Stimulated activated CD4-positive, alpha-beta T cell treated with anti-CD3 and anti-CD28 coated beads, Interleukin-15, amount 100 ng/mL, for 48 hours (primary cell): Measurements from ENCODE around the gene PLLP.
"Not testable (repeated sequence)": the region's sequence is repeated elsewhere in the genome, so short reads cannot be mapped to it uniquely, and the experiment has no call there.

ENCODE experiments used
- DNase-seq, 2 donors: peaks; one replicate each; pipeline ENCODE4 v3.0.0-alpha.2; 2020; ENCODE audit warnings: low read depth in 2 of 2

The PLLP gene

DNA sequence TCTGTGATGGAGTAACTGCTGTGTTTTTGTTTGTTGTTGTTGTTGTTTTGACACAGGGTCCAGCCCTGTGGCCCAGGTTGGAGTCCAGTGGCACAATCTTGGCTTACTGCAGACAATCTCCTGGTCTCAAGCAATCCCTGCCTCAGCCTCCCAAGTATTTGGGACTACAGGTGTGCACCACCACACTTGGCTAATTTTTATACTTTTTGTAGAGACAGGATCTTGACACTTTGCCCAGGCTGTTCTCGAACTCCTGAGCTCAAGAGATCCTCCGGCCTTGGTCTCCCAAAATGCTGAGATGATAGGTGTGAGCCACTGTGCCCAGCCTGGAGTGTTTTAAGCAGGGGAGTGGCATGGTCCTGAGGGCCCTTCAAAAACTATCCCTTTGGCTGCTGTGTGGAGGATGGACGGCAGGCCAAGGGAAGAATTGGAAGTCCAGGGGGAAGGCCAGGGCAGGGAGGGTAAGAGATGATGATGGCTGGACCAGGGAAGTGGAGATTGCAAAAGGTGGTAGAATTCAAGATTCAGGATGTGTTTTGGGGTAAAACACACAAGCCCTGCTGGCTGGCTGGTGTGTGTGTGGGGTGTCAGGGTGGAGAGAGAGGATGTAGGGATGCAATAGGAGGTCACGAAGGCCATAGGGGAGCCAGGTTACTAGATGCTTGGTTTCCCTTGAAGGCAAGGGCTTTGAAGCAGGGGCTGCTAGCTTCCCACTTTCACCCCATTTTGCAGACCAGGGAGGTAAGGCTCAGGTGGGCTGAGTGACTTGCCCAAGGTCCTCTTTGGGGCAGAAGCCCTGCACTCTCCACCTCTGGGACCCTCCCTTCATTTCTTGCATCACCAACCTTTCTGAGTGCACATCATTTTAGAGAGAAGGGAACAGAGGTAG lies 18.8 kb upstream of the PLLP start:
- no peak for DNase-seq

DNA sequence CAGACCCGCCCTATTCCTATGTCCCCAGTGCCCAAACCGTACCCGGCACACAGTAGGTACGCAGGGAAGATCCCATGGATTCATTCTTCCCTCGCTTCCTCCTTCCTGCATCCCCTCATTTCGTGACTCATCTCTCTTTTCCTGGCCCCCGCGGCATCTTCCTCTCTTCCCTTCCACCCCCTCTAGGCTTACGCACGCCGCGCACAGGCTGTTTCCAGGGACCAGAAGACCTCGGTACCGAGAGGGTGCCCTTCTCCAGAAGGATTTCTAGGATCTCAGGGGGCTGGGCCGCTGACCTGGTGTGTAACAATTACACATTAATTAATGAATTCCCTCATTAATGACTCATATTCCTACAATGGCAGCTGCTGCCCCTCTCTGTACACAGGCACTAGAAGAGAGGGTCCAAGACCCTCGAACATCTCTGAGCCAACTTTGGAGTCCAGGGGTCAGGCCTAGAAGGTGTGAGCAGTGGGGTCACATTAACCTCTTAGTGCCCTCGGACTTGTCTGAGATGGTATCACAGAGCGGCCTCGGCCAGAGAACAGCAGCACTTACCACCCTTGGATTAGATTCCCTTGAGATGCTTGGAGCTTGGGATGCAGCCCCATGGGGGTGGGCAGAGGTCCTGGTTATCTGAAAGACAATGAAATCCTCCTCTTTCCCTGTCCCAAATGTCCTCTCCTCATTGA lies 16.8 kb upstream of the PLLP start:
- DNase-seq, result no peak

DNA sequence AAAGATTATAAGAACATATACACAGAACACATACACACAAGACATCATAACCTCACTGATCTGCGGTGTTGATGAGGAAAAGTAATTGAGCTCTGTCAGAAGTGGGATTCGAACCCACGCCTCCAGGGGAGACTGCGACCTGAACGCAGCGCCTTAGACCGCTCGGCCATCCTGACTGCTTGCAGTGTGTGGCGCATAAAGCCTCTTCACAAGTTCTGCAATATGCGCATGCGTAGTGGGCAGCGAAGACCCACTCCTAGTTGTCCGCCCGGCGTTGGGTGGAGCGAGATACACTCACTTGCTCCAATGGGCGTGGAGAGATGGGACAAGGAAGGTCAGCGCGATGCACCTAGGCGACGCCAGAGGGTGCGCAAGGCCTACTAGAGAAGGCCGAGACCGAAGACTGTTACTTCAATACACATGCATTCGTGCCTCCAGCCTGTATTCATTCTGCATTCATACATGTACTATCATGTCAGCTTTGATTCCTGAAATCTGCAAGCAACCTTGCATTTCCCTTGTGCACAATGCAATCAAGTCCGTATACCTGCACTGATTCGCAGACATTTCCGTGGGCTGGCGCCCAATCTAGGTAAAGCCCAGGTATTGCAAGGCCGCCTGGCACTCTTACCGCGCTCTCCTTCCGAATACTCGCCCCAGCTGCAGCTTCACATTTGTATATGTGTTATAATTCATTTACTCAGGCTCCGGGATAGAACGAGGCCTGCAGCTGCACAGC lies 16.1 kb upstream of the PLLP start:
- DNase-seq, result peak; percentile 97 to 99

DNA sequence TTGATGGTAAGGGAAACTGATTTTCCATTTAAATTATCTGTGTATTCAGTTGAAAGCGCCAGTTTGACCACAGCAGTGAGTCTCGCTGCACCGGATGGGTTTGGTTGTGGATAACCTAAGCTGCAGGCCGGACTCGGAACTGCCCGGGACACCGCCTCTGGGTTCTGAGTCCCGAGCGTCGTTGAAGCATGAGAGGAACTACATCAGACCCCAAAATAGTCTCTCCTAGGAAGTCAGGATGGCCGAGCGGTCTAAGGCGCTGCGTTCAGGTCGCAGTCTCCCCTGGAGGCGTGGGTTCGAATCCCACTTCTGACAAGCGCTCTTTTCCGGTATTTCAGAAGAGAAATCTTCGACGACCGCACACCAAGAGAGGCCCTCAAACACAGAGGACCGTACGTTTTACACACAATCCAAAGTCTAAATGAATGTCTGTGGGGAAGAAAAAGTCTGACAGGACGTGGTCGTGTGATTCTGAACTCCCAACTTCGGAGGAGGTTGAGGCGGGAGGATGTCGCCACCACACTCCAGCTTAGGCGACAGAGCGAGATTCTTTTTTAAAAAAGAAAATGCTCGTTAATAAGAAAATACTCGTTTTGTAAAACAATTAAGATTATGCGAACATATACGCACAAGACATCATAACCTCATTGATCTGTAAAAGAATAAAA lies 15.4 kb upstream of the PLLP start:
- DNase-seq, result peak; percentile 72 to 83

DNA sequence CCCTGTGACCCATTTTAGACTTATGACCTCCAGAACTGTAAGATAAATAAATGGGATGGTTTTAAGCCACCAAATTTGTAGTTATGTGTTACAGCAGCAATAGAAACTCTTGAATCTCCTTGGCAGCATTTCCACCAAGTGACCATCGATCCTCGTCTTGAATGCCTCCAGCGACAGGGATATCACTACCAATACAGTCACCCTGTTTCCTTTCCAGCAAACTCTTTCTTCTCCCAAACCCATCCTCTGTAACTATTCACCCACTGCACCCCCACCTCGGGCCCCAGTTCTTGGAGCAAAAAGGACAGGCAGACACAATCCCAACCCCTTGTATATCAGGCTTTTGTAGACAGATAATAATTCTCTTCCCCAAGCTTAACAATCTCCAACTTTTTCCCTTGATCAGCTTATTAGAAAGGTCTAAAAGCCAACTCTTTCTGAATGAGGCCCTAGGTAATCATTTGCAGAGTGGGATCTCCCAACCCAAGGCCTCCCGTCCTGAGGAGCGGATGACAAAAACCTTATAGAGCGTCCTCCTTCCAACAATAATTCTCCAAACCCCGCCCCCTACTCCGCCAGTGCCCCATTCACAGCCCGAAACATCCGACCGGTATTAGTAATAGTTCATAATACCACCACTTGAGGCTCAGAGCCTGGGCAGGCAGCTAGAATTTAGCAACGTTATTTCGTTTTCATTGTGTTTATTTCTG lies 14.7 kb upstream of the PLLP start:
- DNase-seq, result no peak

DNA sequence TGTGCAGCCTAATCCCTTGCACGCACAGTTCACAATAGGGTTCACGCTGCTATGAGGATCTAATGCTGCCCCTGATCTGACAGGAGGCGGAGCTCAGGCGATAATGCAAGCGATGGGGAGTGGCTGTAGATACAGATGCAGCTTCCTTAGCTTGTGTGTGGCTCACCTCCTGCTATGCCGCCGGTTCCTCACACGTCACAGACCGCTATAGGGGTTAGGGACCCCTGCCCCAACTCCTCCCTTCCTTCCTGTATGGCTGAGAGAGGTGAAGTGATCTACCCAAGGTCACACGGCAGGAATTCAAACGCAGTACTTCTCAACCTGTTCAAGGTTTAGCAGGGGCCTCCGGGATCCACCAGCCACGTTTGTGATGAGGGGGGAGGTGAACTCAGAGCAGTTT lies 13.4 kb upstream of the PLLP start:
- DNase-seq, result no peak

DNA sequence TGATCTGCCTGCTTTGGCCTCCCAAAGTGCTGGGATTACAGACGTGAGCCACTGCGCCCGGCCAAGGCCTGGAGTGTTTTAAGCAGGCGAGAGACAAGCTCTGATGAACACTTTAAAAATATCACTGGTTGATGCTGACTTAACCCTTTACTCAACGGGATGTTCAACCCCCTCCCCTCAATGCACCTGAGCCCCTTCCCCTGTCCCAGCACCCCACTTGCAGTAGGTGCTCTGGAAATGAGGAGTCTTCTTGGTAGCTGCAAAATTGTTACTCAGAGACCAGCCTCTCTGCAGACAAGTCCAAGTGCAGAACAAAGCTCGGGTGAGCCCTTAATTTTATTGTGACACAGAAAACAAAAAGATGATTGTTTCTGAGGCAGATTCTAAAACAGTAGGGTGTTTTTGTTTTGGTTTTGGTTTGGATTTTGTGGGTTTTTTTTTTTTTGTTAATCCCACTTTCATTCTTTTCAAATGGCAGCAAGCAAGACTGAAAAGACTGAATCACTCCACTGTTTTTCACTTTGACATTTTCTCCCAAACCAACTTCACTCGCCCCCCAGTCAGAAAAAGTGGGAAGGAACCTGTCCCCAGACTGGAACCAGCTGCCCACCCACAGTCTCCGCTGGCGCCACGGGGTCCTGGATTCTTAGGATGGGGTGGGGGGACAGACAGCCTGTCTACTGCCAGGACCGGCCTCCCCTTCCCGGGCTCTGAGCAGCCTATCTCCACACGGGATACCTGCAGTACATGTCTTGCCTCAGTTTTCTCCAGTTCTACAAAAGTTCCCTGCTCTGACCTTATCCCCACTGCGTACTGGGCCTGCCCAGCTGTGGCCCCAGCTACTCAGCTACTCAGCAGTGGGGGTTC lies 5.2 kb upstream of the PLLP start:
- no peak for DNase-seq

DNA sequence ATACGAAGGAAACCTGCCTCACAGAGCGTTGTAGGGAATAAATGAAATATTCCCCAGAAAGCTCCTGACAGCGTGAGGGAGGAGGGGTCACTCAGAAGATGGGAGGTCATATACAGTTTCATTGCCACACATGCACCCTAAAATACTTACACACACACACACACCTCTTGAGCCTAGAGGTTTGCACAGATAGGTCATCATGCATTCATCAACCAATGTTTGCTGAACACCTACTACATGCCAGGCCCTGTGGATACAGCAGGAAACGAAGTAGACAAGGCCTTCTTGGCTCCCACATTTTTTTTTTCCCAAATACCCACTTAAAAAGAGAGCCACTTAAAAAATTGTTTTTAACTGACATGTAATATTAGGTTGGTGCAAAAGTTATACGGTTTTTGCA lies 907 bp upstream of the PLLP start:
- DNase-seq, result no peak

DNA sequence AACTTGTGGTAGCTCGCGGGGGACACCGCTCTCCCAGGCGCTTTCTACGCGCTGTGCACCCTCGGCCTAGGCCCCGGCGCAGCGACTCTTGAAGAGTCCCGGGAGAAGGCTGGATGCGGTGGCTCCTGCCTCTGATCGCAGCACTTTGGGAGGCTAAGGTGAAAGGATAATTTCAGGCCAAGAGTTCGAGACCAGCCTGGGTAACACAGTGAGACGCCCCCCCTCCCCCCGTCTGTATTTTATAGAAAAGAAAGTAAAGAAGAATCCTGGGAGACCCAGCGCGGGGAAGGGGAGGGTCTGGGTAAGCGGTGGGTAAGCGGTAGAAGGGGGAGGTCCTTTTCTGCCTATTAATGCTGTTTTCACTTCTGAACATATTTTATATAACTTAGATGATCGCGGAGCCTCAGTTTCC lies 486 bp upstream of the PLLP start:
- DNase-seq, result no peak

DNA sequence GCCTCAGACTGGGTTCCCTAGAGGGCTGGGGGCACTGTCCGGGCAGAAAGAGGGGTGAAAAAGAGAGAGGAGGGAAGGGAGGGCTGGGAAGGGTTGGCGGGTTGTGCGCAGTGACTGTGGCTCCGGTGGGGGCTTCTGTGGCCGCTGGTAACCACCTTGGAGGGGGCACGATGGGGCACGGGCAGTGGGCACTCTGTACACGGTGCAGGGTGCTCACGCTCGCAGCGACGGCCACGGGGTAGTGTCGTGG lies 588 bp downstream of the PLLP start:
- DNase-seq, result no peak

DNA sequence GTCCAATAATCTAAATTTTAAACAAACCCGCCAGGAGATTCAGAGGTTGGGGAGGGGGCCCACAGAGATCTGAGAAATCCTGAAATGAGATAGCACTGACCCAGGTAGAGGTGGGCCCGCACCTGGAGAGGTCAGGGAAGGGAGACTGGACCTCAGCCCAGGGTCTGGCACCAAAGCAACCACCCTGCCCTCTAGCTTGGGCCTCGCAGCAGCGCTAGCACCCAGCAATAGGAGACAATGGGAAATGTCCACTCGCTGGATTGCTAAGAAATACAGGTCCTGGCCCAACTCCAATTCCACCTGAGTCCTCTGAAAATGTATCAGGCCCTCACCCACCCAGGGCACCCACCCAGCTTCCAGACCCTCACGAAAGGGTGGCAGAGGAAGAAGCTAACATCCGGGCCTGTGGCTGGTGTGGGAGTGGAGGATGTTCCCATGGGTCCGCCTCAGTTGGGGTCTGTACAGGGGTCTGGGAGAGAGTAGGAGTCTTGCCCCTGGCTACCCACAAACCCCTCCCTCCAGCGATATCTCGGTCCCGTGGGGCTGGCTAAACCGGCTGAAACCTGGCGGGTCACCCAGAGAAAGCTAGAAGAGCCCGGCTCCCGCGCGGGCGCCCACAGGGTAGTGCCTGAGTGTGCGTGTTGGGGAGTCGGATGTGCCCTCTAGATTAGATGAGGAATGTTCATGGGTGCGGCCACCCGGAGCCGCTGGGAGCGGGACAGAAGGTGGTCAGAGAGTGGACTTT lies 1.1 kb downstream of the PLLP start:
- DNase-seq, result no peak

DNA sequence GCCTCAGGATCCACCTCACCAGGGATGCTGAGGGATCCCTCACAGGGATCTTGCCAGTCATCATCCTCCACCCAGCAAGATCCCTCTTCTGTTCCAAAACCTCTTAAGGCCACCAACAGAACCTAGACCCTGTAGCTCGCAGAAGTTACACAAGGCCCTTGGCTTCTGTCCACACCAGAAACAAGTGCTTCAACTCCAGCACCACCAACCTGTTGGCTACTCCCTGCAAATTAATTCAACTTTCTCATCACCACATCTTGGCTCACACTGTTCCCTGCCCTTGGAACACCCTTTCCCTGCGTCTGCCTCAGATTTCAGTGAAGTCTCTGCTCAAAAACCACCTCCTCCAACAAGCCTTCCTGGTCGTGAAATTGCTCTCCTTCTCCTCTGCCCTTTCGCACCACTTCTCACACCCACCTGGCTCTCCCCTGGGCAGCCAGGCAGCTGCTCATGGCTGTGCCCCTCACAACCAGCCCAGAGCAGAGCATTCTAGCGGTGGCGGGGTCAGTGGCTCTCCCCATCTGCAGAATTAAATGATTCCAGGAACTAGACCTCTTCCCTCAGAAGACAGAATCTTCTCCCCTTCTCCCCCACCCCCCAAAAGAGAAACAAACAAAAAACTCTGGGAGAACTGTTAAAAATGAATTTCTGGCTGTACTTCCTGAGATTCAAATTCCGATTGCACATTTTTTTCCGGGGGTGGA lies 1.8 kb downstream of the PLLP start:
- DNase-seq, result no peak

DNA sequence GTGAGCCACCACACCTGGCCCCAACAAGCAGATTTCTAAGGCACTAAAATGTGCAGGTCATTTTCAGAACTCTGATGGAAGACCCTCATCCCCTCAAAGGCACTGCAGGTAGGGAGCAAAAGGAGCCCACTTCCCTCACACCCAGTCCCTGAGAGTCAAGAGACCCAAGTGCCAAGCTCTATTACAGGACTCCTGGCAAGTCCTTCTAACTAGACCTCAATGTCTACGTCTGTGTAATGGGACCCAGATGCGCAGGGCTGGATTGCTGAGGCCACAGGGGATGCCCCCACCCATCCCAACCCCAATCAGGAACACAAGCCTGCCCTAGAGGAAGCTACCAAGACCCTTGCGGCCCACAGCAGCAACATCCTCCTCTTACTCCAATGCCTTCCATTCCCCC lies 2.7 kb downstream of the PLLP start:
- no peak for DNase-seq

DNA sequence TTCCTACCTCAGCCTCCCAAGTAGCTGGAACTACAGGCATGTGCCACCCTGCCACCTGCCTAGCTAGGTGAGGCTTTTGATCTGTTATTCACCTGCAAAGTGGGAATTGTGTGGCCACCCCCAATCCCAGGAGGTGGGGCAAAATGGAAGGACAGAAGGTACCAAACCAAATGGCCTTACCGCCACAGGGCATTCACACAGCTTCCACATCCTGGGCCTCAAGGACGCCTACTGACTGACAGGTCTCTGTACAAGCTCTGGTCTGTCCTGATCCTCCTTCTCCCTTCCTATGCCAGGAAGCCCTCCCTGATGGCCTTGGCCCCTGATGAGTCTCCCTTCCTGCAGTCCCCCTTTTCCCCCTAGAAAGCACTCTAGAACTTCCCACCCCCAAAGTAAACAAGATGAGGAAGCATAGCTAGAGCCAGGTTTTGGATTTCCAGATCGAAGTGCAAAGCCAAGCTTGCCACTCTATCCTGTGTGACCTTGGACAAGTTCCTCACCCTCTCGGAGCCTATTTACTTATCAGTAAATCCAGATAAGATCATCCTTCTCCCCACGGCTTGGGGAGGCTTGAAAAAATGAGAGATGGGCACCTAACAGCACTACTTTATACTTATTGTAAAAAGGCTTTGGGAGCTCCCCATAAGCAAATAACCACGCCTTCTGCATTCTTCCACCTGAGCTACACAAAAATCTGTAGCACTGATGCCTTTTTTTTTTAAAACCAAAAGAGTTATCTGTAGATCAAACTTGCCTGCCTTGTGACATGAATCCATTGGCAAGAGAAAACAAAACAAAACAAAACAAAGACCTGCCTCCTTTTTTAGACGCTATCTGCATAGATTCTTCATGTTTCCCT lies 4.5 kb downstream of the PLLP start:
- DNase-seq, result no peak

DNA sequence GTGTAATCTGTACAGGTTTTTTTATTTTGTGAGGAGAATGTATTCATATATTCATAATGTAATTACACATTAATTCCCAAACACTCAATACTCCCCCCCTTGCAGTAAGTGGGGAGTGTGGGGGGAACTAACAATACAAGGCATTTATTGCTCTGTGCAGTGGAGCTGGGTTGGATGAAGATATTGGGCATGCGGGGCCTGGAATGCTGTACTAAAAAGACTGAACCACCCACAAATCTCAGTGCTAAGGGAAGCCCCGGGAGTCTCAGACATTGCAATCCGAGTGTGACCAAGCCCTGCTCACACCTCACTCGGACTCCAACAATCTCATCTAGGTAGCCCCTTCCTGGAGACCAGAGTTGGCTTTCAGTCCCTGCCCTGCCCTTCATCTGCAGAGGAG lies 6.0 kb downstream of the PLLP start:
- no peak for DNase-seq

DNA sequence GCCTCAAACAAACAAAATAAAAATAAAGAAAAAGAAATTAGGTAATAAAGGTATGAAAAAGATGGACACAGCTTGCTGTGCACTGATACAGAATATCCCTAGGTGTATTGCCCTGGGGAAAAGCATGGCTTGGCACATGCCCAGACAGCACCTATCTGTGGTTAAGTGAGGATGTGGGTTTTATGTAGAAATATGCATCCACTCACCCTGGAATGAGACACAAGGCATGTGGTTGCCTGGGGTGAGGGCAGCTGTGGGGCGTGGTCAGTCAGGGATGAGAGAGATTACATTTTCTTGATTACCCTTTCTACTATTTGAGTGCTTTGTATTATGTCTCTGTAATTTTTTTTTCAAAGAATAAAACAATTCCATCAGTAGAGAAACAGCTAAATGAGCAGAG lies 6.9 kb downstream of the PLLP start:
- DNase-seq, result peak in 1 of 2 donors; percentile 38

DNA sequence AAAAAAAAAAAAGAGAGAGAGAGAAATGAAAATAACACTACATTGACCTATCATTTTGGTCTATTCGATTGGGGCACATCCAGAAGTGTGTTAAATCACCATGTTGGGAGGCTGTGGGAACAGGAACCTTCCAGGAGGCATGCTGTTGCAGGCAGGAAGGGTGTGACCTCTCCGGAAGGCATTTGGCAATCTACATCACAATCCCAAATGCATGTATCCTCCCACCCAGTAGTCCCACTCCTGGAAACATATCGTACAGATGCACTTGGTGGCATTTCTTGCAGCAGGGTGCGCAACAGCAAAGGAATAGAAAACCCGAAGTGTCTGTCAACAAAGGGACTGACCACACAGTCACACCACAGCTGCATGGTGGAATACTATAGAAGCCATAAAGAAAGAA lies 7.9 kb downstream of the PLLP start:
- no peak for DNase-seq

DNA sequence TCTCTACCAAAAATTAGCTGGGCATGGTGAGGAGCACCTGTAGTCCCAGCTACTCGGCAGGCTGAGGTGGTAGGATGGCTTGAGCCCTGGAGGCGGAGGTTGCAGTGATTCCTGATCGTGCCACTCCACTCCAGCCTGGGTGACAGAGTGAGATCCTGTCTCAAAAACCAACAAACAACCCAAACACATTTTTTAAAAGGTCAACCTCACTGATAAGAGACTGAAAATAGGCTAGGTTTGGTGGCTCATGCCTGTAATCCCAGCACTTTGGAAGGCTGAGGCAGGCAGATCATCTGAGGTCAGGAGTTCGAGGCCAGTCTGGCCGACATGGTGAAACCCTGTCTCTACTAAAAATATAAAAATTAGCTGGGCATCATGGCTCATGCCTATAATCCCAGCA lies 8.5 kb downstream of the PLLP start:
- not testable (repeated sequence) for DNase-seq
